ENCODE measurements around the gene AKAP13.
A peak's percentile ranks its signal among the peaks of the same experiment; 100 is the strongest.

The AKAP13 gene

DNA sequence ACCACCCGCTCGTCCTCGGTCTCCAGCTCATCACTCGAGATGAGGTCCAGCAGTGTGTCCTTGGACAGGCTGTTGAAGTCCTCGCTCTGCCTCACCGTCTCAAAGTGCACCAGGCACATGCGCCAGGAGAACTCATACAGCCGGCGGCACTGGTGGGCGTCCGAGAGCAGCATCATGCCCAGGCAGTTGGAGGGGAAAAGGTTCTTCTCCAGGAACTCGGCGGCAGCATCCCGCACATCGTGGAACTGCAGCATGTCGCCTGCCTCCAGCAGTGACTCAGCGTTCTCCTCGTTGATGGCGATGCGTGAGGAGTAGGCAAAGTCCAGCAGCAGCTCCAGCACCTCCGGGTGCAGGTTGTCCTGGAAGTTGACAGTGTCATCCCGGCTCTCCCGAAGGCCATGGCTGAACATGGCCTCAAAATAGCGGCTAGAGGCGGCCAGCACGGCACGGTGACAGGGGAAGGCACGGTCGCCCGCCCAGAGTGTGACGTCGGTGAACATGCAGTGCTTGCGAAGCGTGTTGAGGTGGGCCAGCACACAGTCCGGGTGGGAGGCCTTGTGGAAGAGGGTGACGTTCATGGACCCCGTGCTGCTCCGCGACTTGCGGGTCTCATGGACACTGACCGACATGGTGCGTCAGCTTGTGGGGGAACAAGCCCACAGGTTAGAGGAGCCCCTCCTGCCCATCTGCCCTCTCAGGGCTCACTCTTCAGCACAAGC lies 388.9 kb downstream of the AKAP13 start:
- ATAC-seq (no peak), DNase-seq (ENCODE audit: low spot score in 2 of 2) (no peak)
- Mint-ChIP-seq H3K27ac (no peak overlapping the region), H3K4me3 (no peak overlapping the region), H3K9me3 (no peaks in the 10 kb centered on the region), H3K36me3 (no peaks in the 10 kb centered on the region), H3K4me1 (peaks cover 15% of the 10 kb centered on the region)

- no peaks in the 10 kb centered on the region for H3K36me3 Mint-ChIP-seq
- H3K4me1 Mint-ChIP-seq = peaks cover 15% of the 10 kb centered on the region
- H3K27ac Mint-ChIP-seq = peak overlapping the region; percentile 20
- no peak overlapping the region for H3K4me3 Mint-ChIP-seq
- H3K9me3 Mint-ChIP-seq = no peaks in the 10 kb centered on the region
- no peak for DNase-seq (ENCODE audit: low spot score in 2 of 2)
- no peak for ATAC-seq
Observed at GRCh38 chr15:85770096-85771041, 390.0 kb downstream of the AKAP13 start.

DNA sequence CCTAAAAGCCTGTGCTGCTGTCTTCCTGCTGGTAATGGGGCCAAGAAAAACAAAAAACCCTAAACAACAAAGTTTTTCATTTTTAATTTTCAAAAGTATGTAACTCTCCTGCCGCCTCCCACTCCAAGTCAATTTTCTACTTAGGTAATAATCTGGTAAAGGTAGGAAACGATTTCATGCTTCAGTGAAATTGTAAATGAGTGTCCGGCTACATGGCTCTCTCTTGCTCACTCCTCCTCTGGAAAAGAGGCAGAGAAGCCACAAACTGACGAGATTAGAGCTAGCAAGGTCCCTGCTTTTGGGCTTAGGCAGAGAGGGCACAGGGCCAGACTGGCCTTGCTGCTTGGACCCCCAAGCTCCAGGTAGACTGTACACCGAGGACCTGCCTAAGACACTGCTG lies 390.9 kb downstream of the AKAP13 start:
- DNase-seq (ENCODE audit: low spot score in 2 of 2) (no peak), ATAC-seq (no peak)
- peaks cover 14% of the 10 kb centered on the region for H3K4me1 Mint-ChIP-seq
- no peaks in the 10 kb centered on the region for H3K9me3 Mint-ChIP-seq
- H3K4me3 Mint-ChIP-seq = no peak overlapping the region
- H3K36me3 Mint-ChIP-seq = no peaks in the 10 kb centered on the region
- peak overlapping the region; percentile 20 for H3K27ac Mint-ChIP-seq

- Mint-ChIP-seq H3K36me3 (no peaks in the 10 kb centered on the region), H3K9me3 (no peaks in the 10 kb centered on the region), H3K27ac (peak overlapping the region; percentile 44), H3K4me3 (no peak overlapping the region), H3K4me1 (peaks cover 8% of the 10 kb centered on the region)
- DNase-seq (ENCODE audit: low spot score in 2 of 2) (no peak), ATAC-seq (no peak)
Observed at GRCh38 chr15:85771781-85772445, 391.5 kb downstream of the AKAP13 start.

DNA sequence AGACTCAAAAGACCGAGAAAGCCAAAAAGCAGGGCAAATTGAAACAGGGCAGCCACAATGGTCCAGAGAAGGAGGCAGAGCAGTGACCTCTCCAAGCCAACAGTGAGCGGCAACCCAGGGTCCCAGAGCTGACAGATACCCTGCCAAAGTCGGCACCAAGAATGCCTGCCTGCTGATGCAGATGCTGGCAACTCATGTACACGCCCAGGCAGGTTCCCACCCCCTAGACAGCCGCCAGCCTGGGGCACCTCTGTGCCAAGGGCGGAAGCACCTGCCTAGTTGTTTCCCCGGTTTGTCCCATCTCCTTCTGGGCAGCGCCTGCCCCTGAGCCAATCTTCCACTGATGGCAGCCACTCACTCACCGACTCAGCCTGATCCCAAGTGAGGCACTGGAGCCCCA lies 392.3 kb downstream of the AKAP13 start:
- ATAC-seq = no peak
- H3K4me3 Mint-ChIP-seq = no peak overlapping the region

DNA sequence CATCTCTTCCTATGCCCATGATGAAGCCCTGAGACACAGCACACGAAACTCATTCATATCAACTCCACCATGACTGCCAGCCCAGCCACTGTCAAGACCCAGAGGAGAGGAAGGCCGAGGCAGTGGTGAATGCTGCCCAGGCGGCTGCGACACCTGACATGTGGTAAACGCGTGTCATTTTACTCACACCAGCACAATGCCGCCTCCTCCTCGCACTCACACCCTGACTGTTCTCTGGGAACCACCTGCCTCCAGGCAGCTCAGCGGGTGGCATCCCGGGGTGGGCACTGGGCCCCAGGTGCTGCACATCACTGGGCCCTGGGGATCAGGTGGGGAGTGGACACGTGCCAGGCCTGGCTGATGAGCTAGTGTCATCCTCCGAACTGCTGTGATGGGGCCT lies 392.8 kb downstream of the AKAP13 start:
- Mint-ChIP-seq H3K4me3 (no peak overlapping the region), H3K36me3 (no peaks in the 10 kb centered on the region), H3K27ac (peak overlapping the region; percentile 44), H3K9me3 (no peaks in the 10 kb centered on the region), H3K4me1 (peaks cover 20% of the 10 kb centered on the region)
- ATAC-seq (no peak), DNase-seq (ENCODE audit: low spot score in 2 of 2) (no peak)

More for the DNA sequence above, 392.3 kb downstream of the AKAP13 start:
- no peak for DNase-seq (ENCODE audit: low spot score in 2 of 2)
- Mint-ChIP-seq H3K4me1 (peaks cover 16% of the 10 kb centered on the region), H3K27ac (peak overlapping the region; percentile 44), H3K36me3 (no peaks in the 10 kb centered on the region), H3K9me3 (no peaks in the 10 kb centered on the region)

GRCh38 chr15:85773970-85774369 lies 393.6 kb downstream of the AKAP13 start:
- Mint-ChIP-seq H3K27ac (no peak overlapping the region), H3K4me3 (no peak overlapping the region), H3K36me3 (no peaks in the 10 kb centered on the region), H3K4me1 (peaks cover 25% of the 10 kb centered on the region), H3K9me3 (no peaks in the 10 kb centered on the region)
- DNase-seq (ENCODE audit: low spot score in 2 of 2) = no peak
- no peak for ATAC-seq

GRCh38 chr15:85777250-85778106 lies 397.1 kb downstream of the AKAP13 start:
- Mint-ChIP-seq H3K4me3 (no peak overlapping the region), H3K27ac (no peak overlapping the region), H3K4me1 (peaks cover 50% of the 10 kb centered on the region), H3K36me3 (no peaks in the 10 kb centered on the region), H3K9me3 (no peaks in the 10 kb centered on the region)
- DNase-seq (ENCODE audit: low spot score in 2 of 2) = no peak
- no peak for ATAC-seq

- H3K4me3 Mint-ChIP-seq = no peak overlapping the region
- no peaks in the 10 kb centered on the region for H3K36me3 Mint-ChIP-seq
- H3K4me1 Mint-ChIP-seq = peaks cover 46% of the 10 kb centered on the region
- no peak for DNase-seq (ENCODE audit: low spot score in 2 of 2)
- no peak overlapping the region for H3K27ac Mint-ChIP-seq
- ATAC-seq = no peak
- no peaks in the 10 kb centered on the region for H3K9me3 Mint-ChIP-seq
Observed at GRCh38 chr15:85778107-85778776, 397.8 kb downstream of the AKAP13 start.

GRCh38 chr15:85779249-85779648 lies 398.8 kb downstream of the AKAP13 start:
- no peak overlapping the region for H3K27ac Mint-ChIP-seq
- peaks cover 44% of the 10 kb centered on the region for H3K4me1 Mint-ChIP-seq
- H3K9me3 Mint-ChIP-seq = no peaks in the 10 kb centered on the region
- DNase-seq (ENCODE audit: low spot score in 2 of 2) = no peak
- ATAC-seq = no peak
- H3K36me3 Mint-ChIP-seq = no peaks in the 10 kb centered on the region
- no peak overlapping the region for H3K4me3 Mint-ChIP-seq

GRCh38 chr15:85780225-85780985 lies 400.0 kb downstream of the AKAP13 start:
- peaks cover 48% of the 10 kb centered on the region for H3K4me1 Mint-ChIP-seq
- no peak for ATAC-seq
- no peak overlapping the region for H3K4me3 Mint-ChIP-seq
- no peak overlapping the region for H3K27ac Mint-ChIP-seq
- H3K9me3 Mint-ChIP-seq = no peaks in the 10 kb centered on the region
- no peaks in the 10 kb centered on the region for H3K36me3 Mint-ChIP-seq
- DNase-seq (ENCODE audit: low spot score in 2 of 2) = no peak

GRCh38 chr15:85781099-85781498 lies 400.7 kb downstream of the AKAP13 start:
- Mint-ChIP-seq H3K4me3 (no peak overlapping the region), H3K9me3 (no peaks in the 10 kb centered on the region), H3K27ac (no peak overlapping the region), H3K36me3 (no peaks in the 10 kb centered on the region), H3K4me1 (peaks cover 55% of the 10 kb centered on the region)
- ATAC-seq (no peak), DNase-seq (ENCODE audit: low spot score in 2 of 2) (no peak)

DNA sequence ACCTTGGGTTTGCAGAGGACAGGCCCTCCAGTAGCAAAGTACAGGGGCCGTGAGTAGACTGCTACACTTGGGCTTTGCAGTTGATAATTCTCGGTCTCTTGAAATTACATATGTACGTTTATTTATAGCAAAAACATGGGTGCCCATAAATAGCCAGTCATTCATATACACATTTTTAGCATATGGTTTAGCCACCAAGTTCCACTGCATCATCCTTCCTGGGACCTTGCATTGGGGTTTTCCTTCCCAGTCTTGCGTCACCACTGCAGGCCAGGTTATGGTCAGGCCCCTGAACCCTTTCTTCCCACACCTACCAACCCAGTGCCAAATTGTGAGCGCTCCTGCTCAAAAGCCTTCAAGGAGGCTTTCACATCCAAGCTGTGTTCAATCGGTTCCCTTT lies 401.7 kb downstream of the AKAP13 start:
- H3K4me3 Mint-ChIP-seq = no peak overlapping the region
- peaks cover 59% of the 10 kb centered on the region for H3K4me1 Mint-ChIP-seq
- no peak for DNase-seq (ENCODE audit: low spot score in 2 of 2)
- H3K36me3 Mint-ChIP-seq = no peaks in the 10 kb centered on the region
- no peak for ATAC-seq
- peak overlapping the region; percentile 75 for H3K27ac Mint-ChIP-seq
- no peaks in the 10 kb centered on the region for H3K9me3 Mint-ChIP-seq

All from stimulated activated effector memory CD8-positive, alpha-beta T cell treated with anti-CD3 and anti-CD28 coated beads, Interleukin-12 subunit alpha, Interleukin-12 subunit beta, amount 100 ng/mL, for 72 hours (primary cell).